HepG2 (cell line): ENCODE measurements around the gene MAP9. TPM values are rescaled to one million over a fixed set of nuclear protein-coding genes. Genes with fewer than 3 reads are reported as not detected.

Experiments used
- ATAC-seq: fragments of 200-7000 bp; cut with Tn5 transposase; 3 replicates; pipeline ENCODE4 v1.9.1; 2020; ENCODE audit warnings: mild to moderate bottlenecking, moderate library complexity
- BruUV-seq: library from RNA; stranded (reverse); fragments of 400-500 nt; replicated peaks from 2 replicates; lab custom pipeline; 2021; lab: Mats Ljungman, UMichigan
- CTCF ChIA-PET: fragments of 300-600 bp; formaldehyde crosslinking; extraction: SDS; loops from one replicate; lab custom pipeline; 2021; ENCODE audit warnings: low total read pairs, inconsistent platforms, low intra/inter-chr PET ratio; lab: Yijun Ruan, JAX
- POLR2A ChIA-PET: fragments of 350-600 bp; sonication (Branson Sonifier 250); formaldehyde crosslinking; loops from one replicate; lab custom pipeline; 2020; ENCODE audit warnings: antibody characterized with exemption, inconsistent platforms; lab: Yijun Ruan, JAX
- DNase-seq: peaks from one replicate; pipeline ENCODE4 v3.0.0-alpha.2; 2015; ENCODE audit warnings: low spot score
- FAIRE-seq: peaks from 3 replicates; lab custom pipeline; 2011; peaks lifted over from hg19 to GRCh38; lab: Jason Lieb, UNC
- H2AFZ ChIP-seq: one replicate; pipeline ENCODE4 v1.6.1; 2011; ENCODE audit warnings: low read length, inconsistent platforms
- H3K27ac ChIP-seq: fragments of 300-600 bp; 3 replicates; pipeline ENCODE4 v1.8.0; 2011; ENCODE audit warnings: mixed run types, mild to moderate bottlenecking, mixed read lengths, low read length, inconsistent platforms; ENCODE audit not compliant: insufficient read depth; ENCODE audit errors: extremely low read length
- H3K27me3 ChIP-seq, 2 experiments: fragments of 200-600 bp in 1 of 2; 2 replicates in 1 of 2; 3 replicates in 1 of 2; pipeline versions ENCODE4 v1.6.0 to v1.8.0; 2011; ENCODE audit warnings: low read length in 2 of 2, mild to moderate bottlenecking in 2 of 2, moderate library complexity in 2 of 2, inconsistent platforms in 1 of 2; ENCODE audit not compliant: insufficient read depth in 2 of 2, control insufficient read depth in 1 of 2
- H3K36me3 ChIP-seq, 2 experiments: fragments of 200-600 bp in 1 of 2; replicated peaks in 1 of 2; 2 replicates in 1 of 2; 3 replicates in 1 of 2; pipeline versions ENCODE4 v1.5.1 to v1.8.0; 2011; ENCODE audit warnings: low read length in 2 of 2, inconsistent platforms in 1 of 2; ENCODE audit not compliant: insufficient read depth in 2 of 2, control insufficient read depth in 1 of 2
- H3K4me1 ChIP-seq: 2 replicates; pipeline ENCODE4 v1.5.1; 2012; ENCODE audit warnings: low read length, inconsistent platforms; ENCODE audit not compliant: insufficient read depth
- H3K4me2 ChIP-seq: 2 replicates; pipeline ENCODE4 v1.6.0; 2011; ENCODE audit warnings: low read depth, low read length, inconsistent platforms
- H3K4me3 ChIP-seq, 3 experiments: fragments of 200-600 bp in 1 of 3; sonication (generic), shearing (Covaris generic) in 1 of 3; replicated peaks in 1 of 3; 2 replicates each; pipeline ENCODE4 v1.5.1; 2011 to 2016; ENCODE audit warnings: low read length in 3 of 3, inconsistent platforms in 2 of 3, low read depth in 2 of 3, mild to moderate bottlenecking in 2 of 3, control low read depth in 1 of 3, mixed read lengths in 1 of 3; ENCODE audit not compliant: insufficient read depth in 1 of 3
- H3K79me2 ChIP-seq: one replicate; pipeline ENCODE4 v1.6.1; 2011; ENCODE audit warnings: low read length, inconsistent platforms; ENCODE audit not compliant: insufficient read depth
- H3K9ac ChIP-seq: 2 replicates; pipeline ENCODE4 v1.6.0; 2011; ENCODE audit warnings: mild to moderate bottlenecking, low read depth, low read length, inconsistent platforms; ENCODE audit not compliant: insufficient read depth
- H3K9me3 ChIP-seq: 2 replicates; pipeline ENCODE4 v1.5.1; 2012; ENCODE audit warnings: mild to moderate bottlenecking, low read length
- H4K20me1 ChIP-seq: 2 replicates; pipeline ENCODE4 v1.6.0; 2011; ENCODE audit warnings: inconsistent platforms, mild to moderate bottlenecking, low read length, moderate library complexity; ENCODE audit not compliant: insufficient read depth
- ARNTL ChIP-seq: sonication (generic); formaldehyde crosslinking; IDR thresholded peaks from 2 replicates; pipeline ENCODE4 v1.4.0; 2020; ENCODE audit warnings: mild to moderate bottlenecking, missing genetic modification reagents
- MEF2D ChIP-seq: sonication (generic); formaldehyde crosslinking; IDR thresholded peaks from 2 replicates; pipeline ENCODE4 v1.5.1; 2020; ENCODE audit warnings: mild to moderate bottlenecking, missing genetic modification reagents
- RAD21 ChIP-seq: fragments of 450-650 bp; formaldehyde crosslinking; IDR thresholded peaks from 2 replicates; pipeline ENCODE4 v1.5.0; 2020; ENCODE audit warnings: mild to moderate bottlenecking
- RNF2 ChIP-seq: fragments of 450-650 bp; conservative IDR thresholded peaks from 2 replicates; pipeline ENCODE4 v1.6.1; 2016; ENCODE audit warnings: low read depth
- SMC3 ChIP-seq: IDR thresholded peaks from 2 replicates; pipeline ENCODE4 v1.6.1; 2011; ENCODE audit warnings: low read length, improper control_type of control experiment
- STAG1 ChIP-seq: sonication (generic); formaldehyde crosslinking; IDR thresholded peaks from 2 replicates; pipeline ENCODE4 v1.4.0; 2020; ENCODE audit warnings: missing genetic modification reagents
- ZFP82 ChIP-seq: sonication (generic); formaldehyde crosslinking; IDR thresholded peaks from 2 replicates; pipeline ENCODE4 v1.5.1; 2020; ENCODE audit warnings: mild to moderate bottlenecking, missing genetic modification reagents, borderline replicate concordance
- WGBS: methylation state at CpG from one replicate; pipeline ENCODE4 v1.1.6; 2017; ENCODE audit warnings: low lambda C conversion rate; 5-methylcytosine and 5-hydroxymethylcytosine counted together
- in situ Hi-C: cut with HindIII; loops from 2 replicates; pipeline ENCODE4 v1.10.0; 2017; ENCODE audit warnings: low pct_unique_long_range_greater_than_20kb; ENCODE audit not compliant: extremely low pct_ligation_motif_present
- intact Hi-C: fragments of 100-400 bp; cut with micrococcal nuclease; formaldehyde crosslinking; loops from one replicate; pipeline ENCODE4 v1.10.0; 2022; ENCODE audit not compliant: unreplicated experiment
- polyA plus RNA-seq, 8 experiments: library from polyadenylated mRNA; depleted of rRNA in 3 of 8; stranded (reverse) in 7 of 8; unstranded in 1 of 8; fragments of >200 nt; fragmentation: Illumina TruSeq in 4 of 8; extraction: Trizol in 4 of 8; gene quantifications; 2 replicates each; pipeline versions ENCODE4 v1.2.1 to v1.2.3, GENCODE V29; 2011 to 2016; ENCODE audit warnings: low read depth in 4 of 8, missing spikeins in 1 of 8, mixed read lengths in 1 of 8; ENCODE audit not compliant: insufficient read depth in 1 of 8
- total RNA-seq, 5 experiments: library from RNA; depleted of rRNA; stranded (reverse); fragments of >200 nt; fragmentation: Illumina TruSeq; extraction: Trizol; gene quantifications; 2 replicates each; pipeline ENCODE4 v1.2.3, GENCODE V29; 2016; ENCODE audit warnings: low read depth in 1 of 5
- TF ChIP-seq, protein P1 (sequence below): sonication (generic); formaldehyde crosslinking; IDR thresholded peaks from 2 replicates; pipeline ENCODE4 v1.5.0; 2020; ENCODE audit warnings: mild to moderate bottlenecking, missing genetic modification reagents, moderate library complexity

Gene MAP9
- total and polyA plus RNA-seq, 2 of the 13 experiments (the other 11 are each of a cell fraction or from before 2014, with no cell fraction given), result not detected

DNA sequence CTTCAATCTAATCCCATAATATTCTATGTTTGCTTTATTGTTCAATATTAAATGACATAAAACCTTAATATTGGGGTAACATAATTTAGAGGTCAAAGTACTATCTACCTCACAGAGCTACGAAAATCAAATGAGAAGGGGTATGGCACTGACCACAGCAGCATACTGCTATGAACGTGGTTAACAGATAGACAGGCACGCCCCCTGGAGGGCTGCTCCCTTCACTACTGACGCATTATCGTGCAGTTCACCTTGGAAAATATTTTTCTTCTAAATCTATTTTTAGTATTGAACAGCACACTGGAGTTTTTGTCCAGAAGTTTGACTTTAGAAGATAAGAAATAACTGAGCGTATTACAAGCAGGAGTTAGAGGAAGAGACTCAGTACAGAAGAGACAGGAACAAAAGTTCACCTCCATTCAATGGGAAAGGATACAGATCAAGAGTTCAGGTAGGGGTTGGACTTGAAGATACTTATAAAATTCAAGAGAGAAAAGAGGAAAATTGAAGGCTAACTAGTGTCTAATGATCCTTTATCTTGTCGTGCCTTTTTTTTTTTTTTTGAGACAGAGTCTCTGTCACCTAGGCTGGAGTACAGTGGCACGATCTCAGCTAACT lies 22.7 kb downstream of the MAP9 start:
- in situ Hi-C loops (loop anchor here (10.0 to 25.0 kb wide), 3 partner anchors 369 to 717 kb away; no protein-coding TSS in a partner anchor), intact Hi-C loops (loop anchor here (1.0 to 10.0 kb wide), 5 partner anchors 147 to 799 kb away; partner anchors contain the start of genes NPY2R and PLRG1)
- Histone ChIP-seq H3K79me2 (no peaks in the 10 kb centered on the region), H2AFZ (no peak overlapping the region), H3K36me3 (no peaks in the 10 kb centered on the region), H3K4me3 (no peak overlapping the region), H3K27ac (no peak overlapping the region), H3K9ac (no peak overlapping the region), H3K9me3 (no peaks in the 10 kb centered on the region), H4K20me1 (no peaks in the 10 kb centered on the region), H3K4me1 (no peaks in the 10 kb centered on the region), H3K4me2 (no peak overlapping the region), H3K27me3 (no peaks in the 10 kb centered on the region)
- DNase-seq, result peak; percentile 27
- ChIA-PET POLR2A (no interaction called here), CTCF (interaction anchor here (1.6 to 2.0 kb wide), 2 partner anchors 372 to 547 kb away, joined by 8 to 19 read pairs; no protein-coding TSS in a partner anchor)
- BruUV-seq, result no TSS peak
- no peak for TF ChIP-seq RNF2
- TF ChIP-seq RAD21 (CRISPR knock-in tag), result 0 out of 2 replicates have a peak, but pooled peaks have one; percentile 60
- TF ChIP-seq MEF2D (CRISPR knock-in tag), result no peak
- TF ChIP-seq ZFP82 (CRISPR knock-in tag), result no peak
- peak; percentile 87 for TF ChIP-seq STAG1 (CRISPR knock-in tag)
- TF ChIP-seq SMC3, result peak; percentile 79; the same call in 1 of the 2 replicates
- TF ChIP-seq, protein P1, sequence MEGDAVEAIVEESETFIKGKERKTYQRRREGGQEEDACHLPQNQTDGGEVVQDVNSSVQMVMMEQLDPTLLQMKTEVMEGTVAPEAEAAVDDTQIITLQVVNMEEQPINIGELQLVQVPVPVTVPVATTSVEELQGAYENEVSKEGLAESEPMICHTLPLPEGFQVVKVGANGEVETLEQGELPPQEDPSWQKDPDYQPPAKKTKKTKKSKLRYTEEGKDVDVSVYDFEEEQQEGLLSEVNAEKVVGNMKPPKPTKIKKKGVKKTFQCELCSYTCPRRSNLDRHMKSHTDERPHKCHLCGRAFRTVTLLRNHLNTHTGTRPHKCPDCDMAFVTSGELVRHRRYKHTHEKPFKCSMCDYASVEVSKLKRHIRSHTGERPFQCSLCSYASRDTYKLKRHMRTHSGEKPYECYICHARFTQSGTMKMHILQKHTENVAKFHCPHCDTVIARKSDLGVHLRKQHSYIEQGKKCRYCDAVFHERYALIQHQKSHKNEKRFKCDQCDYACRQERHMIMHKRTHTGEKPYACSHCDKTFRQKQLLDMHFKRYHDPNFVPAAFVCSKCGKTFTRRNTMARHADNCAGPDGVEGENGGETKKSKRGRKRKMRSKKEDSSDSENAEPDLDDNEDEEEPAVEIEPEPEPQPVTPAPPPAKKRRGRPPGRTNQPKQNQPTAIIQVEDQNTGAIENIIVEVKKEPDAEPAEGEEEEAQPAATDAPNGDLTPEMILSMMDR (CRISPR knock-in tag), result peak; percentile 78
- no peak for TF ChIP-seq ARNTL
- peak; percentile 98 for ATAC-seq
- peak; percentile 70 for FAIRE-seq
- WGBS, result 4% methylated on average over 8 of the region's 8 CpGs
